CD14-positive monocyte (primary cell): Measurements from ENCODE around the gene RNF213. TPM values are rescaled to one million over a fixed set of nuclear protein-coding genes. Genes with fewer than 3 reads are reported as not detected.

Experiments used
- DNase-seq, 3 donors: peaks; one replicate each; pipeline ENCODE4 v3.0.0-alpha.2; 2011 to 2022
- H2AFZ ChIP-seq: 2 replicates; pipeline ENCODE4 v1.6.0; 2012; ENCODE audit warnings: mild to moderate bottlenecking, low read depth, low read length, inconsistent platforms; ENCODE audit not compliant: insufficient read depth, poor library complexity, severe bottlenecking
- H3K27ac ChIP-seq, 2 donors: 1 replicate in 1 of 2; 2 replicates in 1 of 2; pipeline ENCODE4 v1.5.1; 2012 to 2013; ENCODE audit warnings: low read length in 2 of 2, control low read depth in 1 of 2, inconsistent platforms in 1 of 2, low read depth in 1 of 2, mild to moderate bottlenecking in 1 of 2
- H3K27me3 ChIP-seq, 2 donors: one replicate each; pipeline versions ENCODE4 v1.6.0 to v1.6.1; 2011 to 2013; ENCODE audit warnings: low read length in 2 of 2; ENCODE audit not compliant: control insufficient read depth in 2 of 2, insufficient read depth in 2 of 2
- H3K36me3 ChIP-seq, 2 donors: replicated peaks in 1 of 2; 1 replicate in 1 of 2; 2 replicates in 1 of 2; pipeline versions ENCODE4 v1.5.1 to v1.6.1; 2012 to 2013; ENCODE audit warnings: low read length in 2 of 2, control low read depth in 1 of 2, inconsistent platforms in 1 of 2, mild to moderate bottlenecking in 1 of 2; ENCODE audit not compliant: insufficient read depth in 2 of 2, control insufficient read depth in 1 of 2
- H3K4me1 ChIP-seq, 2 donors: 1 replicate in 1 of 2; 2 replicates in 1 of 2; pipeline versions ENCODE4 v1.5.1 to v1.6.1; 2012 to 2013; ENCODE audit warnings: low read length in 2 of 2, control low read depth in 1 of 2, inconsistent platforms in 1 of 2, mild to moderate bottlenecking in 1 of 2, moderate library complexity in 1 of 2; ENCODE audit not compliant: insufficient read depth in 2 of 2, control insufficient read depth in 1 of 2
- H3K4me2 ChIP-seq: replicated peaks from 2 replicates; pipeline ENCODE3; 2012; ENCODE audit warnings: low read length, moderate library complexity, mild to moderate bottlenecking; ENCODE audit not compliant: poor library complexity, severe bottlenecking; ENCODE audit errors: extremely low read depth
- H3K4me3 ChIP-seq, 3 experiments: fragments of 200-600 bp in 1 of 3; sonication (generic) in 1 of 3; replicated peaks in 1 of 3; 1 replicate in 2 of 3; 2 replicates in 1 of 3; pipeline ENCODE4 v1.5.1; 2011 to 2013; ENCODE audit warnings: low read length in 3 of 3, mild to moderate bottlenecking in 3 of 3, control low read depth in 2 of 3, low read depth in 2 of 3, inconsistent platforms in 1 of 3, moderate library complexity in 1 of 3
- H3K79me2 ChIP-seq: 2 replicates; pipeline ENCODE4 v1.6.0; 2012; ENCODE audit warnings: mild to moderate bottlenecking, control low read depth, inconsistent platforms, low read length, moderate library complexity; ENCODE audit not compliant: insufficient read depth
- H3K9ac ChIP-seq: 2 replicates; pipeline ENCODE4 v1.6.0; 2017; ENCODE audit warnings: low read length, mild to moderate bottlenecking; ENCODE audit not compliant: insufficient read depth, poor library complexity, severe bottlenecking
- H3K9me3 ChIP-seq, 2 donors: replicated peaks in 1 of 2; 1 replicate in 1 of 2; 2 replicates in 1 of 2; pipeline versions ENCODE4 v1.5.1 to v1.6.1; 2012 to 2013; ENCODE audit warnings: low read length in 2 of 2, control low read depth in 1 of 2; ENCODE audit not compliant: control insufficient read depth in 1 of 2, insufficient read depth in 1 of 2
- H4K20me1 ChIP-seq: 2 replicates; pipeline ENCODE4 v1.6.0; 2012; ENCODE audit warnings: mild to moderate bottlenecking, low read length, control low read depth, moderate library complexity; ENCODE audit not compliant: insufficient read depth
- H3K27ac Mint-ChIP-seq, 7 donors: one replicate each; pipeline ENCODE4 v1.8.0; 2020; ENCODE audit warnings: mild to moderate bottlenecking in 7 of 7, mixed read lengths in 7 of 7, moderate library complexity in 6 of 7, inconsistent platforms in 2 of 7
- H3K27me3 Mint-ChIP-seq, 3 donors: one replicate each; pipeline ENCODE4 v1.8.0; 2021 to 2022; ENCODE audit warnings: low read depth in 3 of 3, mild to moderate bottlenecking in 3 of 3, mixed read lengths in 3 of 3, moderate library complexity in 3 of 3, inconsistent platforms in 1 of 3
- H3K36me3 Mint-ChIP-seq, 2 donors: one replicate each; pipeline ENCODE4 v1.8.0; 2020; ENCODE audit warnings: mixed read lengths in 2 of 2, inconsistent platforms in 1 of 2, mild to moderate bottlenecking in 1 of 2
- H3K4me1 Mint-ChIP-seq: one replicate; pipeline ENCODE4 v1.8.0; 2020; ENCODE audit warnings: mild to moderate bottlenecking, mixed read lengths
- H3K4me3 Mint-ChIP-seq, 2 donors: one replicate each; pipeline ENCODE4 v1.8.0; 2020; ENCODE audit warnings: mild to moderate bottlenecking in 2 of 2, mixed read lengths in 2 of 2, moderate library complexity in 1 of 2
- H3K9me3 Mint-ChIP-seq, 7 donors: one replicate each; pipeline ENCODE4 v1.8.0; 2020 to 2022; ENCODE audit warnings: mixed read lengths in 7 of 7, mild to moderate bottlenecking in 6 of 7, moderate library complexity in 6 of 7, inconsistent platforms in 2 of 7
- CTCF ChIP-seq: fragments of 200-600 bp; IDR thresholded peaks from one replicate; pipeline ENCODE4 v1.8.0; 2022; ENCODE audit warnings: antibody characterized with exemption, mild to moderate bottlenecking
- WGBS: methylation state at CpG from one replicate; pipeline ENCODE4 v1.1.5; 2013; ENCODE audit warnings: missing lambda C conversion rate; ENCODE audit not compliant: insufficient coverage; 5-methylcytosine and 5-hydroxymethylcytosine counted together
- intact Hi-C, 2 donors: fragments of 100-400 bp; cut with micrococcal nuclease; formaldehyde crosslinking; loops; one replicate each; pipeline versions ENCODE4 v1.15.0 to v1.15.1; 2023
- polyA plus RNA-seq, 3 donors: library from polyadenylated mRNA; depleted of rRNA in 1 of 3; unstranded in 2 of 3; stranded (reverse) in 1 of 3; fragments of 300-500 nt in 2 of 3; fragments of >200 nt in 1 of 3; fragmentation: Illumina TruSeq in 2 of 3; gene quantifications; 1 replicate in 2 of 3; 2 replicates in 1 of 3; pipeline ENCODE4 v1.2.3, GENCODE V29; 2012 to 2021

Gene RNF213
- polyA plus RNA-seq, 3 donors: 10.3 to 196 (median 18.1) TPM

GRCh38 chr17:80360396-80360795 lies 99.7 kb downstream of the RNF213 start:
- peaks cover 99 to 100% of the 10 kb centered on the region in 2 donors for H3K36me3 ChIP-seq
- H3K4me2 ChIP-seq: no peak overlapping the region
- Mint-ChIP-seq H3K27ac (peak overlapping the region in 1 of 7 donors; percentile 57), H3K27me3 (peaks cover 0 to 1% (median 0%) of the 10 kb centered on the region in 3 donors), H3K36me3 (peaks cover 92 to 100% of the 10 kb centered on the region in 2 donors), H3K4me1 (no peaks in the 10 kb centered on the region), H3K4me3 (no peak overlapping the region), H3K9me3 (peaks cover 0 to 17% (median 9%) of the 10 kb centered on the region in 7 donors)
- no peaks in the 10 kb centered on the region for H3K4me1 ChIP-seq
- H3K27ac ChIP-seq: no peak overlapping the region
- no peak for TF ChIP-seq CTCF
- no peak overlapping the region for H3K9ac ChIP-seq
- H4K20me1 ChIP-seq: peaks cover 95% of the 10 kb centered on the region
- no peak overlapping the region for H2AFZ ChIP-seq
- no peaks in the 10 kb centered on the region for H3K79me2 ChIP-seq
- intact Hi-C loops: loop anchor here in 1 of 2 donors (10.0 kb wide), 1 partner anchor 166 kb away; no protein-coding TSS in a partner anchor
- no peak for DNase-seq
- no peak overlapping the region for H3K4me3 ChIP-seq
- WGBS: over 99% methylated on average over 13 of the region's 13 CpGs
- H3K9me3 ChIP-seq: peaks cover 4 to 12% of the 10 kb centered on the region in 2 donors
- no peaks in the 10 kb centered on the region for H3K27me3 ChIP-seq

DNA sequence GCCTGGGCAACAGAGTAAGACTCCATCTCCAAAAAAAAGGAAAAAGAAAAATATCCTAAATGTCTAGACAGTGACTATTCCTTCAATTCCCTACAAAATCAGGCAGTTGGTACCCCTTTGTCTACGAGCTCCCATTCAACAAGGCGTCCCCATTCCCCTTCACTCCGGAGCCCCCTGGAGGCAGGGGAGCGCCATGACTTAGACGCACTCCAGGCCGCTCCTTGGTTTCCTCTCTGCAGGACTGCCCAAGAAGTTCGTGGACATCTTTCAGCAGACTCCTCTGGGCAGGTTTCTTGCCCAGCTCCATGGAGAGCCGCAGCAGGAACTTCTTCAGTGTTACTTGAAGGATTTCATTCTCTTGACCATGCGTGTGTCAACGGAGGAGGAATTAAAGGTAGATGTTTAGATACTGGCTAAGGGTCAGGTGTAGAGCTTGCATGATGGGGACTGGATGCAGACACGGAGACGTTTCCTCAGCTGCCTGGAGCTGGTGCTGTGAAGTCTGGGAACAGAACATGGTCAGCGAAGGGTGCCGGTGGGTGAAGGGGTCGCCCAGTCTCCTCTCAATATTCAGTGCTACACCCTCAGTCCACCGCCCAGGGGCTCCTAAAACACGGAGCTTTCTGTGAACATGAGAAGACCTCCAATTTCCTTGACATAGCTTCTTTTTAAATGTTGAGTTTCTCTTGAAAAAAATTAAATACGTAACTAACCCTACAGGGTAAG lies 101.0 kb downstream of the RNF213 start:
- intact Hi-C loops: loop anchor here in 1 of 2 donors (10.0 kb wide), 1 partner anchor 167 kb away; no protein-coding TSS in a partner anchor
- no peak overlapping the region for H3K4me3 Mint-ChIP-seq
- 95% methylated on average over 13 of the region's 18 CpGs for WGBS
- Histone ChIP-seq H4K20me1 (peaks cover 98% of the 10 kb centered on the region), H3K27me3 (no peaks in the 10 kb centered on the region), H3K36me3 (peaks cover 99 to 100% of the 10 kb centered on the region in 2 donors), H3K9ac (no peak overlapping the region), H3K4me3 (no peak overlapping the region), H3K4me2 (no peak overlapping the region), H3K79me2 (no peaks in the 10 kb centered on the region), H3K4me1 (no peaks in the 10 kb centered on the region), H3K27ac (no peak overlapping the region), H3K9me3 (peaks cover 4 to 12% of the 10 kb centered on the region in 2 donors), H2AFZ (no peak overlapping the region)
- DNase-seq: no peak
- H3K4me1 Mint-ChIP-seq: no peaks in the 10 kb centered on the region
- peak overlapping the region in 2 of 7 donors; percentile 4 to 64 for H3K27ac Mint-ChIP-seq
- H3K9me3 Mint-ChIP-seq: peaks cover 0 to 17% (median 9%) of the 10 kb centered on the region in 7 donors
- peaks cover 92 to 100% of the 10 kb centered on the region in 2 donors for H3K36me3 Mint-ChIP-seq
- H3K27me3 Mint-ChIP-seq: peaks cover 0 to 1% (median 0%) of the 10 kb centered on the region in 3 donors
- peak; percentile 22 for TF ChIP-seq CTCF
